ENCODE results near the gene GBX1. TPM values are rescaled to one million over a fixed set of nuclear protein-coding genes. Genes with fewer than 3 reads are reported as not detected.

GBX1 gene
- total and polyA plus RNA-seq, 7 donors = 0.07 to 1.9 (median 0.65) TPM; not detected in 1

DNA sequence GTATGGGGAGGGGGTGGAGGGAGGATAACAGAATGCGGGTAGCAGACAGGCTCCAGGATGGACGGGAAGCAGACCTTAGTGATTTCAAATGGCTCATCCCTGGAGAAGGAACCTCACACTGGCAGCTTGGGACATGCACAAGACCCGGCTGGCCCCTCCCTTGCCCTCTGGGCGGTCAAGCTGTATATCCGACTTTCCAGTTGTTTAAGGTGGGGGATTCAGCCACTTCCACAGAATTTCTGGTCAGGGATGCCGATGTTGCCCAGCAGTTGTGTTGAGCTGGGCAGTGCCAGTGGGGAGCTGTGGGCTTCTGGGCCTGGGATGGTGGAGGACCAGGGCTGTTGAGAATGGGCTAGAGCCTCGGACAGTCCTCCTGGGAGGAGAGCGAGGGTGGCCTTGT is 38.8 kb downstream of the GBX1 start:
- Histone ChIP-seq H3K27ac (no peak overlapping the region), H3K4me1 (peaks cover 20% of the 10 kb centered on the region), H3K36me3 (ENCODE audit: insufficient read depth in 1 of 2, low read depth in 1 of 2) (peaks cover 0 to 59% of the 10 kb centered on the region in 2 donors), H3K9me3 (no peaks in the 10 kb centered on the region), H3K4me3 (no peak overlapping the region), H3K27me3 (ENCODE audit: insufficient read depth in 3 of 3, low read length in 2 of 3) (no peaks in the 10 kb centered on the region)
- TF ChIP-seq, protein P1, sequence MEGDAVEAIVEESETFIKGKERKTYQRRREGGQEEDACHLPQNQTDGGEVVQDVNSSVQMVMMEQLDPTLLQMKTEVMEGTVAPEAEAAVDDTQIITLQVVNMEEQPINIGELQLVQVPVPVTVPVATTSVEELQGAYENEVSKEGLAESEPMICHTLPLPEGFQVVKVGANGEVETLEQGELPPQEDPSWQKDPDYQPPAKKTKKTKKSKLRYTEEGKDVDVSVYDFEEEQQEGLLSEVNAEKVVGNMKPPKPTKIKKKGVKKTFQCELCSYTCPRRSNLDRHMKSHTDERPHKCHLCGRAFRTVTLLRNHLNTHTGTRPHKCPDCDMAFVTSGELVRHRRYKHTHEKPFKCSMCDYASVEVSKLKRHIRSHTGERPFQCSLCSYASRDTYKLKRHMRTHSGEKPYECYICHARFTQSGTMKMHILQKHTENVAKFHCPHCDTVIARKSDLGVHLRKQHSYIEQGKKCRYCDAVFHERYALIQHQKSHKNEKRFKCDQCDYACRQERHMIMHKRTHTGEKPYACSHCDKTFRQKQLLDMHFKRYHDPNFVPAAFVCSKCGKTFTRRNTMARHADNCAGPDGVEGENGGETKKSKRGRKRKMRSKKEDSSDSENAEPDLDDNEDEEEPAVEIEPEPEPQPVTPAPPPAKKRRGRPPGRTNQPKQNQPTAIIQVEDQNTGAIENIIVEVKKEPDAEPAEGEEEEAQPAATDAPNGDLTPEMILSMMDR (IDR thresholded peaks at IDR 0.05) = no peak
- 75 to 90% (median 83%) methylated on average over 8 of the region's 8 CpGs for WGBS, 3 donors
- no peak for DNase-seq
- no peak for ATAC-seq
- intact Hi-C loops (cut with DNase I) = loop anchor here in 1 of 2 donors (1.0 kb wide), 1 partner anchor 40 kb away; no protein-coding TSS in a partner anchor

DNA sequence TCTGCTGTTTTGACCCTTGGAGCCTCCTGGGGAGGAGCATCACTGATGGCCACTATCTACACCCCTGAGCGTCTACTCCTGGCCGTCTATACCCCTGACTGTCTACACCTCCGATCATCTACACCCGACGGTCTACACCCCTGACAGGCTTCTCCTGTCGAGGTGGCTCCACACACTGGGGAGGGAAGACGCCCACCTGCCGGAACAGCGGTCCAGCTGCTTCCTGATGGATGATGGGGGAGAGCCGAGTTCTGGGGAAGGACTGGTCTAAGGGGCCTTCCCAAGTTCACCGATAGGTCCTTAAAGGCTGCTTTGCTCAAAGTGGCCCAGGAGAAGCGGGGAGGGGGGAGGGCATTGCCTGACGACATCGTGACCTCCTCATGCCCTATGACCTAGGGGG is 39.4 kb downstream of the GBX1 start:
- peaks cover 20% of the 10 kb centered on the region for H3K4me1 ChIP-seq

DNA sequence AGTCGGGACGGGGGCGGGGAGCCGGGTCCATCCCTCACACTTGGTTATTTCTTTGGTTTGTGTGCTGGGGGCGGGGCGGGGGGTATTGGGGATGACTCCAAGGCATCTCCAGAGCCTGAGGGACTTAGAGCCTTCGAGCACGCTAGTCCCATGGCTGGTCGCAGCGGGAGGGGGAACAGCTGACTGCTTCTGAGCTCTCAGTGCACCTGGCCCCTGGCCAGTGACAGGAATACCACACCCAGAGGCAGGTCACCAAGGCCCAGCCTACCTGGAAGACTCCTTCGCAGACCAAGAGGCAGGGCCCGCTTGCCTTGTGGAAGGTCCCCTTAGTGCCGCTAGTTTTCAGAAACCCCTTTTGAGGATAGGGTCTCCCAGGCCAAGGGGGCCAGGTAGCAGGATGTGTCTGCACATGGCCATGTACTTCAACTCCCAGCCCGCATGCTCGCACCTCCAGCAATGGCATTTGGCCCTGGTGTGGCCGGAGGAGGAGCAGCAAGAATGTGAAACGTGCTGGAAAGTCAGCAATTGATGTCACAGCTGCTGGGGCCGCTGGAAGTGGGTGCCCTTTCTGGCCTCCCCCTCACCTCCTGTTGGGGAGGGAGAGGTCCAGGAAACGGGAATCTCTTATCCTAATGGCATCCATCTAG is 40.9 kb downstream of the GBX1 start:
- H3K36me3 ChIP-seq (ENCODE audit: insufficient read depth in 1 of 2, low read depth in 1 of 2) = peaks cover 0 to 62% of the 10 kb centered on the region in 2 donors
- intact Hi-C loops (cut with DNase I) = no loop called here
- 60 to 70% (median 61%) methylated on average over 13 to 19 of the region's 19 CpGs for WGBS, 3 donors
- DNase-seq = no peak
- H3K9me3 ChIP-seq = no peaks in the 10 kb centered on the region
- H3K27ac ChIP-seq = no peak overlapping the region
- no peaks in the 10 kb centered on the region for H3K27me3 ChIP-seq (ENCODE audit: insufficient read depth in 3 of 3, low read length in 2 of 3)
- no peak overlapping the region for H3K4me3 ChIP-seq
- peaks cover 20% of the 10 kb centered on the region for H3K4me1 ChIP-seq
- TF ChIP-seq, protein P1 (IDR thresholded peaks at IDR 0.05) = no peak
- ATAC-seq = peak in 1 of 4 donors; percentile 33

More for the DNA sequence above, 39.4 kb downstream of the GBX1 start:
- intact Hi-C loops (cut with DNase I) = loop anchor here in 1 of 2 donors (1.0 kb wide), 1 partner anchor 40 kb away; no protein-coding TSS in a partner anchor
- TF ChIP-seq, protein P1 (IDR thresholded peaks at IDR 0.05) = no peak
- WGBS, 3 donors = 84 to 92% (median 86%) methylated on average over 14 of the region's 14 CpGs
- no peaks in the 10 kb centered on the region for H3K27me3 ChIP-seq (ENCODE audit: insufficient read depth in 3 of 3, low read length in 2 of 3)
- ATAC-seq (no peak), DNase-seq (no peak)
- no peak overlapping the region for H3K4me3 ChIP-seq
- H3K27ac ChIP-seq = no peak overlapping the region
- H3K9me3 ChIP-seq = no peaks in the 10 kb centered on the region
- peaks cover 0 to 58% of the 10 kb centered on the region in 2 donors for H3K36me3 ChIP-seq (ENCODE audit: insufficient read depth in 1 of 2, low read depth in 1 of 2)

DNA sequence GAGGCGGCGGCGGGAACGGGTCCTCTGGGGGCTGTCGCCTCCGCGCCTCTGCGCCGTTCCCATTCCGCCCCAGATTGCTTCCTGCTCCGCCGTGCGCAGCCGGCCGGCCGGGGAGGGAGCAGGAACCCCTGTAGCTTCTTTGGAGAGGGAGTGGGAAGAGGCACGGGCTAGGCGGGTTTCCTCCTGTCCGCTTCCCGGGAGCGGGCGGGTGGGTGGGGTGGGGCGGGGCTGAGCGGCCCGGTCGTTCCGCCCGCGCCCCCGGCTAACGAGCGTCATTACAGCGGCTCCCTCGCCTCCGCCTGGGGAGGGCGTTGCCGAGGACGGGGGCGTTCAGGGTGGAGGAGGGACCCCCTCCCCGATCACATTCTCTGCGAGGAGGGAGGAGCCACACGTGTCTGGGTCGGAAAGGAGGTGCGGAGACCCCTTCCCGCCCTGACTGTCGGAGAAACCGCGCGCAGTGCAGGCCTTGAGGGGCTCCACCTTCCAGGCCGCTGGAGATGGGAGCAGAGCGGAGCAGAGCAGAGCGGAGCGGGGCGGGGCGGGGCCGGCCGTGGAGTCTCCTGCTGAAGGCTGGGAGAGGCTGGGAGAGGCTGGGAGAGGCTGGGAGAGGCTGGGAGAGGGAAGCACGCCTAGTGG is 41.5 kb downstream of the GBX1 start:
- no peak for DNase-seq
- intact Hi-C loops (cut with DNase I) = loop anchor here in 1 of 2 donors (2.0 kb wide), 1 partner anchor 177 kb away; no protein-coding TSS in a partner anchor
- no peak overlapping the region for H3K27ac ChIP-seq
- TF ChIP-seq, protein P1 (IDR thresholded peaks at IDR 0.05) = no peak
- no peaks in the 10 kb centered on the region for H3K27me3 ChIP-seq (ENCODE audit: insufficient read depth in 3 of 3, low read length in 2 of 3)
- peaks cover 20% of the 10 kb centered on the region for H3K4me1 ChIP-seq
- ATAC-seq = peak in 3 of 4 donors; percentile 6 to 25 (median 17)
- H3K9me3 ChIP-seq = no peaks in the 10 kb centered on the region
- H3K4me3 ChIP-seq = peak overlapping the region; percentile 64
- H3K36me3 ChIP-seq (ENCODE audit: insufficient read depth in 1 of 2, low read depth in 1 of 2) = peaks cover 0 to 62% of the 10 kb centered on the region in 2 donors
- WGBS, 3 donors = 16 to 23% (median 16%) methylated on average over 28 to 58 of the region's 58 CpGs

Measured in psoas muscle (tissue), 8 donors.